Measurements from ENCODE around the gene LPGAT1.

The LPGAT1 gene

GRCh38 chr1:211726467-211726995 is 104.0 kb downstream of the LPGAT1 start:
- TF ChIP-seq, protein P1, sequence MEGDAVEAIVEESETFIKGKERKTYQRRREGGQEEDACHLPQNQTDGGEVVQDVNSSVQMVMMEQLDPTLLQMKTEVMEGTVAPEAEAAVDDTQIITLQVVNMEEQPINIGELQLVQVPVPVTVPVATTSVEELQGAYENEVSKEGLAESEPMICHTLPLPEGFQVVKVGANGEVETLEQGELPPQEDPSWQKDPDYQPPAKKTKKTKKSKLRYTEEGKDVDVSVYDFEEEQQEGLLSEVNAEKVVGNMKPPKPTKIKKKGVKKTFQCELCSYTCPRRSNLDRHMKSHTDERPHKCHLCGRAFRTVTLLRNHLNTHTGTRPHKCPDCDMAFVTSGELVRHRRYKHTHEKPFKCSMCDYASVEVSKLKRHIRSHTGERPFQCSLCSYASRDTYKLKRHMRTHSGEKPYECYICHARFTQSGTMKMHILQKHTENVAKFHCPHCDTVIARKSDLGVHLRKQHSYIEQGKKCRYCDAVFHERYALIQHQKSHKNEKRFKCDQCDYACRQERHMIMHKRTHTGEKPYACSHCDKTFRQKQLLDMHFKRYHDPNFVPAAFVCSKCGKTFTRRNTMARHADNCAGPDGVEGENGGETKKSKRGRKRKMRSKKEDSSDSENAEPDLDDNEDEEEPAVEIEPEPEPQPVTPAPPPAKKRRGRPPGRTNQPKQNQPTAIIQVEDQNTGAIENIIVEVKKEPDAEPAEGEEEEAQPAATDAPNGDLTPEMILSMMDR (IDR thresholded peaks at IDR 0.05) = no peak

DNA sequence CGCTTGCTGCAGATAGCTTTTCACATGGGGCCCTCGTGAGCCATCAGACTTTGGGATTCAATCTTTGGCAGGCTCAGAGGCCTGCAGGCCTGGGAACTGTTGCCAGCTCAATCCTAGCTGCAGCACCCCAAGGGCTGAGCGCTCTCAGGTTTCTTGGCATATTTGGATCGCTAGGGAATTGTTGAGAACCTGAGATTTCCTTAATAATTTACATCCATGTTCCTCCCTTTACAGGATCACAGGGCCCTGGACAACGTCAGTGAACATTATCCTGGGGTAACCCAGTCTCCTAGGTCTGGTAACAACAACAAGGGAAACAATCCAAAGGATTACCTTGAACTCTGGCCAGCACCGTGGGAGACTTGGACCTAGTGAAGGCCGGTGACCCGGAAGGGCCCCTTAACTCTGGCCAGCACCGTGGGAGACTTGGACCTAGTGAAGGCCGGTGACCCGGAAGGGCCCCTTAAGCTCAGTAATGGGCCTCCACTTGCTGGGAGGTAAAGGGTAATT is 105.8 kb downstream of the LPGAT1 start:
- TF ChIP-seq, protein P1 (IDR thresholded peaks at IDR 0.05) = no peak

DNA sequence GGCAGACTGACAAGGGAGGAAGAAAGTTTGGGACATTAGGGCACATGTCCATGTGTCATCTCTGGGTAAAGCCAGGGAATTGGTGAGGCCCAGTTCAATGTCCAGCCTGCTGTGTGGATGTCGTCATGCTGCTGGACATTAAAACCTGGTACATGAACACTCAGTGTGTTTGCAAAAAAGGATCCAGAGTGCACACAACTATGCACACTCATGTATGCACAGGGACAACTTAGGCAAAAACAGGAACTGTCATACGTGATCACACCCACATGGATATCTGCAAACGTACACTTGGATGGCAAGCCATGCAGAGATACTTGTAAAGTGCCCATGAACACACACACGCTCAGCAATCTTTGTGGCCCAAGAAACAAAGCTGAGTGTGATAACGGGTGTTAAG is 107.3 kb downstream of the LPGAT1 start:
- TF ChIP-seq, protein P1 (IDR thresholded peaks at IDR 0.05) = no peak

DNA sequence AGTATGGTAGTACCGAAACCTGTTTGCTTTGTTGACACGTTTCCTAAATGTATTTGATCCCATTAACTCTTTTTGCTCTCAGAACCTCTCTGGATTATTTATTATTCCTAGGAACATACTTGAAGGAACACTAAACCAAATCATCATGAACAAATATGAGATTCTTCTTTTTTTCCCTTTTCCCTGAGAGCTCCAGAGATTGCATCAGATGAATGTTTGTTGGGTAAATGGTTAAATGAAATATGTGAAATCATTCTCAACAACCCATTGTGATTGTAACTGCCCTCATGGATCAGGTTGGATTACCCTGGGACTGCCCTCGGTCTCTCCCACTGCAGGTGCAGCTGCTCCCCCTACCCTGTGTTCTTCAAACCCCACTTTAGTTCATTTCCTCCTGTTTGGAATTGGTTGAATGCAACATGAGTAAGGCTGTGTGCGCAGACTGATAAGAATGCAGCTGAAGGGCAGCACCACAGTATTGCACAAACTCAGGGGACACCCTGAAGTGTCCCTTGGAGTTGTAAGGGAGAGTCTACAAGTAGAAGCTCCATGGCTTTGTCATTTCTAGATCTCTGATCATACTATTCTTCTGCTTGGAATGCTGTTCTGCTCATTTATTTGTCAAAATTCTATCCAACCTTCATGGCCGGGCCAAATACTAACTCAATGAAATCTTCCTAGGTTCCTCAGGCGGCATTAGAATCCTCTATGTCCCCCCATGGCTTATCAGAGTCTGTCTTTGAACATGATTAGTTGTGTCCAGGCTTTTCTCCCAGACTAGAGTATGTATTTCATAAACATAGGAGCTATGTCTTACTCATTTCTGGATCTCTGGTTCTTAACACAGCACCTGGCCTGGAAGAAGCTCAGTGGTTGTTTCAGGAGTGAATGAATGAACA is 108.0 kb downstream of the LPGAT1 start:
- TF ChIP-seq, protein P1 (IDR thresholded peaks at IDR 0.05) = no peak

GRCh38 chr1:211715971-211716370 is 114.6 kb downstream of the LPGAT1 start:
- TF ChIP-seq, protein P1 (IDR thresholded peaks at IDR 0.05) = no peak

DNA sequence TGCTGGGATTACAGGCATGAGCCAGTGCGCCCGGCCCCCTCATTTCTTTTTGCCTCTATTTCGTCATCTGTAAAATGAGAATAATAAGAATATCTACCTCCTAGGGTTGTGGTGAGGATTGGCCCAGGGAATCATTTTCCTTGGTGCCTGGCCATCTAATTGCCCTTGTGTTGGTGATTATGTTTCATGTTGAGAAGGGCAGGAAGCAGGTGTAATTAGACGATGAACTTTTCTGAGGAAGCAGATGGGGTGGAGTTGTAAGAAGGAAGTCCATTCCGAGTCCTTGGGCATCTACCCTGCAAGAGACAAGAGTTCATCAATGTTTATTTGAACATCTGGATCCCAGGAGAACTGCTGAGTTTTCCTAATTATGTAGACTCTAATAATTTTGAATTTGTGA is 116.4 kb downstream of the LPGAT1 start:
- TF ChIP-seq, protein P1 (IDR thresholded peaks at IDR 0.05) = no peak

GRCh38 chr1:211713231-211713630 is 117.3 kb downstream of the LPGAT1 start:
- TF ChIP-seq, protein P1 (IDR thresholded peaks at IDR 0.05) = no peak

Data from LNCAP (cell line).